MCF 10A (cell line): ENCODE results near the gene ECSIT. TPM values are rescaled to one million over a fixed set of nuclear protein-coding genes. Genes with fewer than 3 reads are reported as not detected.

Source experiments
- BruUV-seq: library from RNA; stranded (reverse); fragments of 400-500 nt; replicated peaks from 2 replicates; lab custom pipeline; 2021; lab: Mats Ljungman, UMichigan
- CTCF ChIA-PET: fragments of 300-600 bp; sonication (Branson Sonifier 250); formaldehyde crosslinking; extraction: SDS; loops from one replicate; lab custom pipeline; 2021; ENCODE audit warnings: antibody characterized with exemption, inconsistent platforms; lab: Yijun Ruan, JAX
- POLR2A ChIA-PET: fragments of 300-600, 350-650 bp; sonication (Branson Sonifier 250); formaldehyde crosslinking; extraction: SDS; loops from one replicate; lab custom pipeline; 2020; ENCODE audit warnings: antibody characterized with exemption, inconsistent platforms; lab: Yijun Ruan, JAX
- DNase-seq: peaks from one replicate; pipeline ENCODE4 v3.0.0-alpha.2; 2018; ENCODE audit not compliant: unreplicated experiment
- H3K27ac Mint-ChIP-seq: one replicate; pipeline ENCODE4 v1.8.0; 2022; ENCODE audit warnings: mild to moderate bottlenecking, low read depth, mixed read lengths; ENCODE audit not compliant: unreplicated experiment
- H3K27me3 Mint-ChIP-seq: one replicate; pipeline ENCODE4 v1.8.0; 2022; ENCODE audit warnings: mixed read lengths; ENCODE audit not compliant: insufficient read depth, unreplicated experiment
- H3K36me3 Mint-ChIP-seq: one replicate; pipeline ENCODE4 v1.8.0; 2022; ENCODE audit warnings: mild to moderate bottlenecking, moderate library complexity, mixed read lengths; ENCODE audit not compliant: insufficient read depth, unreplicated experiment
- H3K4me1 Mint-ChIP-seq: one replicate; pipeline ENCODE4 v1.8.0; 2022; ENCODE audit warnings: mixed read lengths; ENCODE audit not compliant: insufficient read depth, unreplicated experiment
- H3K4me3 Mint-ChIP-seq: one replicate; pipeline ENCODE4 v1.8.0; 2022; ENCODE audit warnings: mild to moderate bottlenecking, moderate library complexity, mixed read lengths; ENCODE audit not compliant: unreplicated experiment
- H3K9me3 Mint-ChIP-seq: one replicate; pipeline ENCODE4 v1.8.0; 2022; ENCODE audit warnings: mixed read lengths; ENCODE audit not compliant: unreplicated experiment
- CTCF ChIP-seq: fragments of 200-600 bp; IDR thresholded peaks from one replicate; pipeline ENCODE4 v1.8.0; 2022; ENCODE audit warnings: antibody characterized with exemption, mild to moderate bottlenecking; ENCODE audit not compliant: unreplicated experiment
- intact Hi-C: fragments of 100-400 bp; cut with micrococcal nuclease; formaldehyde crosslinking; loops from 2 replicates; pipeline ENCODE4 v1.14.1; 2022
- total RNA-seq: library from RNA; stranded (reverse); gene quantifications from 2 replicates; pipeline ENCODE4 v1.2.3, GENCODE V29; 2022

Gene ECSIT
- total RNA-seq, 1 experiment from 2014 or later: 26.8 TPM

DNA sequence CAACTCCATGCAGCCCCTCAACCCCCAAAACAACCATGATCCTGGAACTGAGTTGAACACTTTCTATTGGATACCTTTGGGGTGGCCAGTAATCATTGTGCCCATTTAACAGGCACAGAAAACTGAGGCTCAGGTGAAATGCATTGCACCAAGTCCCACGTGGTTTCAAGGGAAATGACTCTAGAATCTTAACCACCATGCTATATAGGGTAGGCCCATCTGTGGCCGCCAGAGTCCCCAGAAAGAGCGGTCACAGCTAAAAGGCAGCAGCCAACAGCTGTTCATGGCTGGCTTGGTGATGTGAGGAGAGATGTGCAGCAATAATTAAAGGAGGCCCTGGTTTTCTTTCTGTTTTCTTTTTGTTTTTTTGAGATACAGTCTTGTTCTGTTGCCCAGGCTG lies 12.3 kb upstream of the ECSIT start:
- POLR2A ChIA-PET: no interaction called here
- Mint-ChIP-seq H3K36me3 (no peaks in the 10 kb centered on the region), H3K27ac (no peak overlapping the region), H3K4me1 (peaks cover 9% of the 10 kb centered on the region), H3K9me3 (no peaks in the 10 kb centered on the region), H3K4me3 (no peak overlapping the region), H3K27me3 (peaks cover 11% of the 10 kb centered on the region)
- TF ChIP-seq CTCF: no peak
- BruUV-seq: no TSS peak
- CTCF ChIA-PET: interaction anchor here (0.6 to 0.9 kb wide), 2 partner anchors 136 to 257 kb away, joined by 3 read pairs; partner anchors contain the start of gene ZNF491
- intact Hi-C loops: no loop called here
- DNase-seq: no peak

DNA sequence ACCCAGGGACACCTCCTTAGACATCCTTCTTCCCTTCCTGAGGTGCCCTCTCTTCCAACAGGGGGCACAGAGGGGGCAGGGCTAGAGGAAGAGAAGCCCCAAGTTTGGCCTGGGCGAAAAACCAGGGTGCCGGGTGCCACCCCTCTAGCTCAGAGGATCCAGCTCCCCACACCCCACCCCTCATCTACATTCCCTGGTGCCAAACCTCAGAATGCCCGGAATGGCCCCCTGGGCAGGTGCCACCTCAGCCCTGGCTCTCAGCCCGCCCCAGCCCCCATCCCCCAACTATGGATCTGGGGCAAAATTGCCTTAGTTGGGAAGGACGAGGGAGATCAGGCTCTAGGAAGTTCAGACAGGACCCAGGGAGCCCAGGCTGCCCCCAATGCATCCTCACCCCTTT lies 11.7 kb upstream of the ECSIT start:
- no peaks in the 10 kb centered on the region for H3K9me3 Mint-ChIP-seq
- no peak for DNase-seq
- intact Hi-C loops: no loop called here
- no peaks in the 10 kb centered on the region for H3K36me3 Mint-ChIP-seq
- no peak overlapping the region for H3K4me3 Mint-ChIP-seq
- peaks cover 11% of the 10 kb centered on the region for H3K27me3 Mint-ChIP-seq
- BruUV-seq: no TSS peak
- peaks cover 5% of the 10 kb centered on the region for H3K4me1 Mint-ChIP-seq
- POLR2A ChIA-PET: no interaction called here
- CTCF ChIA-PET: interaction anchor here (0.6 kb wide), 1 partner anchor 257 kb away, joined by 3 read pairs; the partner anchor contains the start of gene ZNF491
- TF ChIP-seq CTCF: no peak
- no peak overlapping the region for H3K27ac Mint-ChIP-seq

DNA sequence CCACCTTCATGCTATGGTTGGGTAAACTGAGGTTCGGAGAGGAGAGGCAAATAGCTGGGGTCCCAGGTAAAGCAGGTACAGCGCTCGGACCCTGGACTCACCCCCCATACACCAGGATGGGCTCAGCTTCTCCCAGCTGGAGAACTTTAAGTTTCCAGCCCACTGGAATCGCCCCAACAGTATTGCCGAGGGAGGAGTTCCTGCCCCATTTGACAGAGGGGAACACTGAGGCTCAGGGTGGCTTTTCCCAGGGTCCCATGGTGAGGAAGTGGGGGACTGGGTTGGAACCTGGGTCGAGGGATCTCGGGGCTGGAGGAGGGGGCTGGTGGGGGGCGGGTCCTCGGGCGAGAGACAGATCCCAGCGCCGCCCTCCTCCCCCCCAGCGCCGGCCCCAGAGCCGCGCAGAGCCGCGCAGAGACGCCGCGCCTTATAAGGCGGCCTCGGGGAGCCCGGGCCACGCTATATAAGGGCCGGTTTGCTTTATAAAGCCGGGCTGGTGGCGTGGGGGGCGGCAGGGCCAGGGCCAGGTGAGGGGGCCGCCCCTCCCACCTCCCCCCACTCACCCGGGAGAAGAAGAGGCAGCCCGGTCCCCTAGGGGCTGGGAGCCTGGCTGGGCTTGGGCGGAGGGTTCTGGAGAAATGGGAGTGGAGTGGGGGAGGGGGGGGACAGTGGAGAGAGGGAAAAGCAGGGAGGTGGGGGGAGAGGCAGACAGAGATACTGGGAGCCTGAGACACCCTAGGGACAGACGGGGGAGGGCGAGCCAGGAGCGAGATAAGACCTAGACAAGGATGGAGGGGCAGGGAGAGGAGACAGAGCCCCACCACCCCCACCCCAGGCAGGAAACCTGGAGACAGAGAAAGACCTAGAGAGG lies 10.8 kb upstream of the ECSIT start:
- intact Hi-C loops: loop anchor here (10.0 kb wide), 1 partner anchor 45 kb away; no protein-coding TSS in a partner anchor
- no peak overlapping the region for H3K4me3 Mint-ChIP-seq
- TF ChIP-seq CTCF: no peak
- H3K9me3 Mint-ChIP-seq: no peaks in the 10 kb centered on the region
- peaks cover 3% of the 10 kb centered on the region for H3K4me1 Mint-ChIP-seq
- CTCF ChIA-PET: interaction anchor here (0.6 kb wide), 1 partner anchor 77 kb away, joined by 3 read pairs; no protein-coding TSS in a partner anchor
- no peak for DNase-seq
- H3K27ac Mint-ChIP-seq: no peak overlapping the region
- BruUV-seq: no TSS peak
- POLR2A ChIA-PET: no interaction called here
- no peaks in the 10 kb centered on the region for H3K36me3 Mint-ChIP-seq
- peaks cover 2% of the 10 kb centered on the region for H3K27me3 Mint-ChIP-seq
